DOHH2 (cell line): ENCODE results near the gene TIMD4.

ENCODE experiments used
- H3F3A ChIP-seq: fragments of 200-600 bp; sonication (generic), shearing (Covaris generic); 2 replicates; pipeline ENCODE4 v1.6.0; 2016; ENCODE audit warnings: antibody characterized with exemption, mild to moderate bottlenecking; ENCODE audit not compliant: control insufficient read depth, insufficient read depth
- H3K27ac ChIP-seq: fragments of 200-600 bp; sonication (generic); 2 replicates; pipeline ENCODE4 v1.5.1; 2014; ENCODE audit warnings: low read depth, mild to moderate bottlenecking, low read length, moderate library complexity
- H3K27me3 ChIP-seq: fragments of 200-600 bp; sonication (generic); 2 replicates; pipeline ENCODE4 v1.6.1; 2014; ENCODE audit warnings: mild to moderate bottlenecking, low read length, mixed read lengths; ENCODE audit not compliant: control insufficient read depth
- H3K36me3 ChIP-seq: fragments of 200-600 bp; sonication (generic); 2 replicates; pipeline ENCODE4 v1.6.1; 2014; ENCODE audit warnings: mild to moderate bottlenecking, low read length, moderate library complexity, mixed read lengths; ENCODE audit not compliant: control insufficient read depth
- H3K4me1 ChIP-seq: fragments of 200-600 bp; sonication (generic); 2 replicates; pipeline ENCODE4 v1.6.1; 2014; ENCODE audit warnings: mild to moderate bottlenecking, low read length, mixed read lengths; ENCODE audit not compliant: control insufficient read depth
- H3K4me2 ChIP-seq: fragments of 200-600 bp; sonication (generic); 2 replicates; pipeline ENCODE4 v1.6.0; 2014; ENCODE audit warnings: mild to moderate bottlenecking, low read length, moderate library complexity
- H3K4me3 ChIP-seq: fragments of 200-600 bp; sonication (generic); 2 replicates; pipeline ENCODE4 v1.5.1; 2014; ENCODE audit warnings: mild to moderate bottlenecking, low read length, mixed read lengths
- H3K79me2 ChIP-seq: fragments of 200-600 bp; sonication (generic); 2 replicates; pipeline ENCODE4 v1.6.1; 2014; ENCODE audit warnings: mild to moderate bottlenecking, low read length, mixed read lengths; ENCODE audit not compliant: control insufficient read depth
- H3K9me2 ChIP-seq: fragments of 200-600 bp; sonication (generic); replicated peaks from 2 replicates; pipeline ENCODE4 v1.6.1; 2014; ENCODE audit warnings: mild to moderate bottlenecking, low read length, mixed read lengths; ENCODE audit not compliant: control insufficient read depth
- H3K9me3 ChIP-seq: fragments of 200-600 bp; sonication (generic); 2 replicates; pipeline ENCODE4 v1.6.1; 2014; ENCODE audit warnings: antibody characterized with exemption, low read length, mixed read lengths; ENCODE audit not compliant: control insufficient read depth, insufficient read depth
- H4K20me1 ChIP-seq: fragments of 200-600 bp; sonication (generic); 2 replicates; pipeline ENCODE4 v1.6.0; 2014; ENCODE audit warnings: low read depth, mild to moderate bottlenecking, antibody characterized with exemption, low read length, moderate library complexity; ENCODE audit not compliant: control insufficient read depth, insufficient read depth
- CTCF ChIP-seq: fragments of 200-600 bp; sonication (generic); IDR thresholded peaks from one replicate; pipeline ENCODE4 v1.5.1; 2014; ENCODE audit warnings: antibody characterized with exemption, mild to moderate bottlenecking, low read depth, low read length; ENCODE audit not compliant: poor library complexity, severe bottlenecking
- EZH2phosphoT487 ChIP-seq: fragments of 200-600 bp; sonication (generic); IDR thresholded peaks from 2 replicates; pipeline ENCODE4 v1.6.1; 2017; ENCODE audit warnings: borderline replicate concordance, mild to moderate bottlenecking, antibody characterized with exemption, low read length, moderate library complexity, mixed read lengths

TIMD4 gene

GRCh38 chr5:156991714-156992113, 28.7 kb upstream of the TIMD4 start:
- no peak for TF ChIP-seq CTCF
- no peak for TF ChIP-seq EZH2phosphoT487
- peaks cover 13% of the 10 kb centered on the region for H3K4me1 ChIP-seq
- no peaks in the 10 kb centered on the region for H4K20me1 ChIP-seq
- H3K36me3 ChIP-seq, result peaks cover 3% of the 10 kb centered on the region
- H3K4me2 ChIP-seq, result no peak overlapping the region
- H3K9me2 ChIP-seq, result no peaks in the 10 kb centered on the region
- H3K79me2 ChIP-seq, result no peaks in the 10 kb centered on the region
- H3K27me3 ChIP-seq, result no peaks in the 10 kb centered on the region
- peaks cover 6% of the 10 kb centered on the region; the same call in 1 of the 2 replicates for H3K9me3 ChIP-seq
- no peaks in the 10 kb centered on the region for H3F3A ChIP-seq
- H3K4me3 ChIP-seq, result no peak overlapping the region
- no peak overlapping the region for H3K27ac ChIP-seq

- Histone ChIP-seq H4K20me1 (no peaks in the 10 kb centered on the region), H3K9me2 (no peaks in the 10 kb centered on the region), H3K9me3 (peaks cover 7% of the 10 kb centered on the region; the same call in 1 of the 2 replicates), H3K4me1 (peaks cover 67% of the 10 kb centered on the region), H3K36me3 (peaks cover 36% of the 10 kb centered on the region), H3K4me2 (no peak overlapping the region), H3K27me3 (no peaks in the 10 kb centered on the region), H3K27ac (no peak overlapping the region), H3K4me3 (no peak overlapping the region), H3K79me2 (peaks cover 9% of the 10 kb centered on the region), H3F3A (peaks cover 34% of the 10 kb centered on the region)
- TF ChIP-seq CTCF (no peak), EZH2phosphoT487 (no peak)
Measured at GRCh38 chr5:156984064-156984463, 21.0 kb upstream of the TIMD4 start.

- H3K79me2 ChIP-seq, result peaks cover 23% of the 10 kb centered on the region
- H3K27me3 ChIP-seq, result no peaks in the 10 kb centered on the region
- peak overlapping the region; percentile 68 for H3K4me2 ChIP-seq
- H4K20me1 ChIP-seq, result no peaks in the 10 kb centered on the region
- no peak for TF ChIP-seq CTCF
- no peak for TF ChIP-seq EZH2phosphoT487
- peaks cover 43% of the 10 kb centered on the region for H3K36me3 ChIP-seq
- H3K4me3 ChIP-seq, result peak overlapping the region; percentile 59
- H3F3A ChIP-seq, result peaks cover 48% of the 10 kb centered on the region
- peaks cover 84% of the 10 kb centered on the region for H3K4me1 ChIP-seq
- H3K9me2 ChIP-seq, result no peaks in the 10 kb centered on the region
- no peaks in the 10 kb centered on the region for H3K9me3 ChIP-seq
- H3K27ac ChIP-seq, result peak overlapping the region; percentile 94
Measured at GRCh38 chr5:156981481-156981880, 18.5 kb upstream of the TIMD4 start.
